Common myeloid progenitor, CD34-positive (primary cell): ENCODE data around the gene PRKAG2.

Source experiments
- CTCF ChIA-PET: fragments of 350-600 bp; sonication (Branson Sonifier 250); formaldehyde crosslinking; loops from one replicate; lab custom pipeline; 2021; ENCODE audit warnings: antibody characterized with exemption; lab: Charles Lee
- POLR2A ChIA-PET: fragments of 350-600 bp; sonication (Branson Sonifier 250); formaldehyde crosslinking; loops from one replicate; lab custom pipeline; 2021; ENCODE audit warnings: antibody characterized with exemption; lab: Charles Lee
- DNase-seq, 3 donors: peaks; one replicate each; pipeline versions ENCODE4 v3.0.0 to v3.0.0-alpha.2; 2013
- H3K27ac ChIP-seq, 2 experiments: 1 replicate in 1 of 2; 2 replicates in 1 of 2; pipeline ENCODE4 v1.7.0; 2013; ENCODE audit warnings: inconsistent platforms in 2 of 2, low read length in 2 of 2, mild to moderate bottlenecking in 2 of 2, low read depth in 1 of 2, moderate library complexity in 1 of 2; ENCODE audit not compliant: severe bottlenecking in 2 of 2, insufficient read depth in 1 of 2, poor library complexity in 1 of 2
- H3K27me3 ChIP-seq, 5 experiments: replicated peaks in 2 of 5; 1 replicate in 3 of 5; 2 replicates in 2 of 5; pipeline versions ENCODE4 v1.6.1 to v1.7.0; 2013; ENCODE audit warnings: low read length in 4 of 5, mild to moderate bottlenecking in 2 of 5, moderate library complexity in 2 of 5, inconsistent platforms in 1 of 5; ENCODE audit not compliant: insufficient read depth in 5 of 5, control insufficient read depth in 4 of 5
- H3K36me3 ChIP-seq, 4 experiments: 1 replicate in 2 of 4; 2 replicates in 2 of 4; pipeline versions ENCODE4 v1.6.1 to v1.7.0; 2013; ENCODE audit warnings: low read length in 3 of 4, control low read depth in 1 of 4, mild to moderate bottlenecking in 1 of 4; ENCODE audit not compliant: control insufficient read depth in 4 of 4, insufficient read depth in 4 of 4
- H3K4me1 ChIP-seq, 4 experiments: 1 replicate in 3 of 4; 2 replicates in 1 of 4; pipeline versions ENCODE4 v1.6.1 to v1.7.1; 2013; ENCODE audit warnings: low read length in 3 of 4, mild to moderate bottlenecking in 3 of 4, control low read depth in 1 of 4, inconsistent platforms in 1 of 4, moderate library complexity in 1 of 4; ENCODE audit not compliant: control insufficient read depth in 4 of 4, insufficient read depth in 4 of 4; ENCODE audit errors: control extremely low read depth in 1 of 4
- H3K4me3 ChIP-seq, 7 experiments: 1 replicate in 4 of 7; 2 replicates in 3 of 7; pipeline versions ENCODE4 v1.5.1 to v1.7.0; 2013; ENCODE audit warnings: mild to moderate bottlenecking in 7 of 7, low read length in 6 of 7, moderate library complexity in 6 of 7, inconsistent platforms in 2 of 7, low read depth in 2 of 7, control low read depth in 1 of 7; ENCODE audit not compliant: insufficient read depth in 4 of 7, control insufficient read depth in 1 of 7; ENCODE audit errors: extremely low read depth in 1 of 7
- H3K9me3 ChIP-seq, 5 experiments: 1 replicate in 4 of 5; 2 replicates in 1 of 5; pipeline versions ENCODE4 v1.6.1 to v1.7.1; 2013; ENCODE audit warnings: low read length in 4 of 5, mild to moderate bottlenecking in 2 of 5, inconsistent platforms in 1 of 5, low read depth in 1 of 5, moderate library complexity in 1 of 5; ENCODE audit not compliant: control insufficient read depth in 4 of 5, insufficient read depth in 2 of 5; ENCODE audit errors: control extremely low read depth in 1 of 5
- WGBS: methylation state at CpG from one replicate; pipeline ENCODE4 v1.1.5; 2013; ENCODE audit not compliant: insufficient coverage; 5-methylcytosine and 5-hydroxymethylcytosine counted together

PRKAG2 gene

GRCh38 chr7:151891182-151891581 is 14.3 kb upstream of the PRKAG2 start:
- Histone ChIP-seq H3K36me3 (no peaks in the 10 kb centered on the region), H3K4me1 (peaks cover 1 to 9% (median 7%) of the 10 kb centered on the region in 4 experiments), H3K9me3 (no peaks in the 10 kb centered on the region), H3K27ac (no peak overlapping the region), H3K4me3 (no peak overlapping the region), H3K27me3 (peaks cover 0 to 2% (median 0%) of the 10 kb centered on the region in 5 experiments)
- CTCF ChIA-PET, result interaction anchor here (1.5 to 1.7 kb wide), 2 partner anchors 14 to 108 kb away, joined by 4 to 8 read pairs; partner anchors contain the start of gene PRKAG2
- POLR2A ChIA-PET, result no interaction called here
- 95% methylated on average over 7 of the region's 7 CpGs for WGBS
- no peak for DNase-seq

GRCh38 chr7:151890355-151891004 is 13.6 kb upstream of the PRKAG2 start:
- Histone ChIP-seq H3K4me1 (peaks cover 1 to 9% (median 7%) of the 10 kb centered on the region in 4 experiments), H3K27ac (no peak overlapping the region), H3K36me3 (no peaks in the 10 kb centered on the region), H3K27me3 (peaks cover 0 to 2% (median 0%) of the 10 kb centered on the region in 5 experiments), H3K9me3 (no peaks in the 10 kb centered on the region), H3K4me3 (no peak overlapping the region)
- peak; percentile 38 to 82 (median 79) for DNase-seq
- POLR2A ChIA-PET, result no interaction called here
- CTCF ChIA-PET, result interaction anchor here (1.5 to 1.7 kb wide), 2 partner anchors 13 to 107 kb away, joined by 4 to 8 read pairs; partner anchors contain the start of gene PRKAG2
- WGBS, result 63% methylated on average over 10 of the region's 12 CpGs

GRCh38 chr7:151889406-151890354 is 12.8 kb upstream of the PRKAG2 start:
- no peak overlapping the region for H3K27ac ChIP-seq
- H3K9me3 ChIP-seq, result no peaks in the 10 kb centered on the region
- DNase-seq, result peak in 1 of 3 donors; percentile 11
- ChIA-PET POLR2A (interaction anchor here (0.6 kb wide), 1 partner anchor 51 kb away, joined by 3 read pairs; no protein-coding TSS in a partner anchor), CTCF (interaction anchor here (1.5 to 1.7 kb wide), 2 partner anchors 13 to 106 kb away, joined by 4 to 8 read pairs; partner anchors contain the start of gene PRKAG2)
- peaks cover 1 to 9% (median 7%) of the 10 kb centered on the region in 4 experiments for H3K4me1 ChIP-seq
- H3K36me3 ChIP-seq, result no peaks in the 10 kb centered on the region
- WGBS, result 92% methylated on average over 18 of the region's 21 CpGs
- H3K4me3 ChIP-seq, result no peak overlapping the region
- H3K27me3 ChIP-seq, result peaks cover 0 to 3% (median 0%) of the 10 kb centered on the region in 5 experiments

- Histone ChIP-seq H3K27me3 (peaks cover 0 to 8% (median 0%) of the 10 kb centered on the region in 5 experiments), H3K9me3 (no peaks in the 10 kb centered on the region), H3K4me1 (peaks cover 1 to 9% (median 7%) of the 10 kb centered on the region in 4 experiments), H3K36me3 (no peaks in the 10 kb centered on the region), H3K27ac (no peak overlapping the region), H3K4me3 (no peak overlapping the region)
- ChIA-PET POLR2A (interaction anchor here (0.6 kb wide), 1 partner anchor 49 kb away, joined by 3 read pairs; no protein-coding TSS in a partner anchor), CTCF (interaction anchor here (0.8 to 1.4 kb wide), 2 partner anchors 8 to 12 kb away, joined by 3 read pairs; no protein-coding TSS in a partner anchor)
- no peak for DNase-seq
- 96% methylated on average over 24 of the region's 24 CpGs for WGBS
These were observed 11.5 kb upstream of the PRKAG2 start for GRCh38 chr7:151888079-151889067.

GRCh38 chr7:151886783-151887182 is 9.9 kb upstream of the PRKAG2 start:
- ChIA-PET CTCF (interaction anchor here (0.6 to 1.4 kb wide), 3 partner anchors 13 to 106 kb away, joined by 3 to 4 read pairs (median 3); no protein-coding TSS in a partner anchor), POLR2A (no interaction called here)
- H3K4me1 ChIP-seq, result peaks cover 1 to 9% (median 7%) of the 10 kb centered on the region in 4 experiments

GRCh38 chr7:151885202-151885580 is 8.3 kb upstream of the PRKAG2 start:
- no peak for DNase-seq
- ChIA-PET CTCF (no interaction called here), POLR2A (no interaction called here)
- Histone ChIP-seq H3K27ac (no peak overlapping the region), H3K9me3 (no peaks in the 10 kb centered on the region), H3K27me3 (peaks cover 0 to 6% (median 0%) of the 10 kb centered on the region in 5 experiments), H3K36me3 (no peaks in the 10 kb centered on the region), H3K4me3 (no peak overlapping the region), H3K4me1 (peaks cover 0 to 2% (median 2%) of the 10 kb centered on the region in 4 experiments)
- 99% methylated on average over 7 of the region's 7 CpGs for whole genome bisulfite sequencing

More at GRCh38 chr7:151886783-151887182, 9.9 kb upstream of the PRKAG2 start:
- 92% methylated on average over 12 of the region's 15 CpGs for WGBS
- Histone ChIP-seq H3K9me3 (no peaks in the 10 kb centered on the region), H3K27me3 (peaks cover 0 to 6% (median 0%) of the 10 kb centered on the region in 5 experiments), H3K4me3 (no peak overlapping the region), H3K36me3 (no peaks in the 10 kb centered on the region), H3K27ac (no peak overlapping the region)
- DNase-seq, result no peak
